AG04449 (cell line): Measurements from ENCODE around the gene TANC1.

ENCODE experiments used
- CTCF ChIA-PET: fragments of 350-600 bp; formaldehyde crosslinking; extraction: SDS; loops from one replicate; lab custom pipeline; 2021; ENCODE audit warnings: antibody characterized with exemption; lab: Yijun Ruan, JAX
- POLR2A ChIA-PET: fragments of 400-600, 350-600 bp; formaldehyde crosslinking; extraction: SDS; loops from one replicate; lab custom pipeline; 2020; ENCODE audit warnings: antibody characterized with exemption, inconsistent platforms; lab: Yijun Ruan, JAX
- DNase-seq: peaks from one replicate; pipeline ENCODE4 v3.0.0-alpha.2; 2010; ENCODE audit warnings: low read depth, low spot score
- H3K4me3 ChIP-seq: 2 replicates; pipeline ENCODE4 v1.5.1; 2011; ENCODE audit warnings: low read depth, mild to moderate bottlenecking, control low read depth, low read length
- CTCF ChIP-seq: IDR thresholded peaks from one replicate; pipeline ENCODE4 v1.5.1; 2011; ENCODE audit warnings: mild to moderate bottlenecking, moderate library complexity, low read length, control low read depth, inconsistent platforms; ENCODE audit not compliant: insufficient read depth; ENCODE audit errors: missing control alignments

Gene TANC1

GRCh38 chr2:159228081-159228581 is 259.7 kb downstream of the TANC1 start:
- ChIA-PET CTCF (interaction anchor here (0.8 to 2.1 kb wide), 5 partner anchors 11 to 488 kb away, joined by 3 to 5 read pairs (median 3); no protein-coding TSS in a partner anchor), POLR2A (interaction anchor here (0.6 to 0.9 kb wide), 3 partner anchors 10 to 261 kb away, joined by 3 read pairs; no protein-coding TSS in a partner anchor)
- peak; percentile 67 for DNase-seq
- peak overlapping the region; percentile 21 for H3K4me3 ChIP-seq
- TF ChIP-seq CTCF = no peak

GRCh38 chr2:159229476-159230144 is 261.2 kb downstream of the TANC1 start:
- DNase-seq = no peak
- H3K4me3 ChIP-seq = no peak overlapping the region
- no peak for TF ChIP-seq CTCF
- ChIA-PET CTCF (no interaction called here), POLR2A (no interaction called here)

- H3K4me3 ChIP-seq = no peak overlapping the region
- ChIA-PET POLR2A (no interaction called here), CTCF (no interaction called here)
- DNase-seq = no peak
- TF ChIP-seq CTCF = no peak
Observed at GRCh38 chr2:159230145-159230877, 261.9 kb downstream of the TANC1 start.

- no peak for TF ChIP-seq CTCF
- no peak for DNase-seq
- POLR2A ChIA-PET = no interaction called here
- H3K4me3 ChIP-seq = no peak overlapping the region
- CTCF ChIA-PET = interaction anchor here (1.5 kb wide), 1 partner anchor 9 kb away, joined by 5 read pairs; no protein-coding TSS in a partner anchor
Observed at GRCh38 chr2:159232456-159233170, 264.2 kb downstream of the TANC1 start.

GRCh38 chr2:159234868-159235267 is 266.4 kb downstream of the TANC1 start:
- ChIA-PET CTCF (no interaction called here), POLR2A (no interaction called here)
- DNase-seq = no peak
- no peak overlapping the region for H3K4me3 ChIP-seq
- TF ChIP-seq CTCF = no peak

GRCh38 chr2:159243529-159243928 is 275.1 kb downstream of the TANC1 start:
- no peak for TF ChIP-seq CTCF
- no peak overlapping the region for H3K4me3 ChIP-seq
- POLR2A ChIA-PET = no interaction called here
- no peak for DNase-seq
- CTCF ChIA-PET = interaction anchor here (1.2 kb wide), 2 partner anchors 16 to 44 kb away, joined by 3 read pairs; no protein-coding TSS in a partner anchor
